SH-SY5Y (cell line): Measurements from ENCODE around the gene HECTD4.

Experiments used
- GATA2 ChIP-seq: IDR thresholded peaks from 2 replicates; pipeline ENCODE4 v1.6.1; 2011; ENCODE audit warnings: mild to moderate bottlenecking, low read depth, low read length
- GATA3 ChIP-seq: IDR thresholded peaks from 2 replicates; pipeline ENCODE4 v1.6.1; 2011; ENCODE audit warnings: low read depth, mild to moderate bottlenecking, low read length, moderate library complexity

DNA sequence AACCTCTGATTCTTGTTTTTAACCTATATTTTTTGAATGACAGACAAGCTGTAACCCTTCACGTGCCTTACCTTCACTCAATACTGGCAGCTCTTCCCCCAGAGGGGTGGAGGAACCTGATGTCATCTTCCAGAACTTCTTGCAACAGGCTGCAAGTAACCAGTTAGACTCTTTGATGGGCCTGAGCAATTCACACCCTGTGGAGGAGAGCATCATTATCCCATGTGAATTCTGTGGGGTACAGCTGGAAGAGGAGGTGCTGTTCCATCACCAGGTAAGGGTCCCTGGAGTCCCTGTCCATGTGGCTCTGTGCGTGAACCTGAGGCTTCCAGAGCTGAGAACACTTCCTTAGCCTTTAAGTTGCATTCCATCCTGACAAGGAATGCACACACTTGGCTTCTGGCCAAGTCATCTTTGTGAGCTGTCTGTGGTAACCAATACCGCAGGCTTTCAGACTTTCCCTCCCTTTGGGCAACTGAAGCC is 234.2 kb downstream of the HECTD4 start:
- no peak for TF ChIP-seq GATA2
- no peak for TF ChIP-seq GATA3
